Omental fat pad (tissue), 4 donors: Measurements from ENCODE around the gene TBC1D5. TPM values are rescaled to one million over a fixed set of nuclear protein-coding genes. Genes with fewer than 3 reads are reported as not detected.

Experiments used
- ATAC-seq: fragments of 150-250 bp; one replicate; pipeline ENCODE4 v1.9.1; 2016; ENCODE audit warnings: mild to moderate bottlenecking, moderate library complexity; ENCODE audit not compliant: low FRiP score
- DNase-seq: peaks from one replicate; pipeline ENCODE4 v3.0.0-alpha.2; 2019; ENCODE audit warnings: low spot score
- CTCF ChIP-seq, 3 donors: fragments of 450-650 bp; IDR thresholded peaks; one replicate each; pipeline ENCODE4 v1.5.1; 2016 to 2017; ENCODE audit warnings: antibody characterized with exemption in 3 of 3, mild to moderate bottlenecking in 3 of 3, moderate library complexity in 2 of 3
- total RNA-seq, 4 donors: library from RNA; depleted of rRNA; stranded (reverse); fragments of >200 nt; gene quantifications; one replicate each; pipeline ENCODE4 v1.1.0, GENCODE V29; 2016

Gene TBC1D5
- total RNA-seq, 4 donors from 2014 or later = 56.8 to 92.5 (median 74.8) TPM

- no peak for DNase-seq
- no peak for ATAC-seq
- TF ChIP-seq CTCF (IDR thresholded peaks at IDR 0.05) = no peak
Observed at GRCh38 chr3:17386432-17386831, 356.0 kb downstream of the TBC1D5 start.

- no peak for TF ChIP-seq CTCF (IDR thresholded peaks at IDR 0.05)
- ATAC-seq (no peak), DNase-seq (no peak)
Observed at GRCh38 chr3:17384567-17385296, 357.7 kb downstream of the TBC1D5 start.

- TF ChIP-seq CTCF (IDR thresholded peaks at IDR 0.05) = no peak
- no peak for DNase-seq
Observed at GRCh38 chr3:17373304-17373703, 369.1 kb downstream of the TBC1D5 start.

GRCh38 chr3:17372362-17373210 is 369.8 kb downstream of the TBC1D5 start:
- no peak for TF ChIP-seq CTCF (IDR thresholded peaks at IDR 0.05)
- DNase-seq (no peak), ATAC-seq (no peak)

More at GRCh38 chr3:17373304-17373703, 369.1 kb downstream of the TBC1D5 start:
- ATAC-seq = no peak

GRCh38 chr3:17369973-17370372 is 372.5 kb downstream of the TBC1D5 start:
- no peak for TF ChIP-seq CTCF (IDR thresholded peaks at IDR 0.05)
- DNase-seq (no peak), ATAC-seq (no peak)

GRCh38 chr3:17367171-17367570 is 375.3 kb downstream of the TBC1D5 start:
- TF ChIP-seq CTCF (IDR thresholded peaks at IDR 0.05) = no peak
- no peak for DNase-seq
- ATAC-seq = no peak
